PFSK-1 (cell line): Measurements from ENCODE around the gene GTF2E1.

Experiments used
- FOXP2 ChIP-seq: optimal IDR thresholded peaks from 2 replicates; pipeline ENCODE3; 2011; ENCODE audit warnings: borderline replicate concordance, control low read depth, inconsistent platforms; ENCODE audit not compliant: insufficient read depth; ENCODE audit errors: extremely low read length, extremely low read depth
- POLR2AphosphoS5 ChIP-seq: IDR thresholded peaks from 2 replicates; pipeline ENCODE4 v1.6.1; 2012; ENCODE audit warnings: low read depth, mild to moderate bottlenecking, control low read depth, low read length, moderate library complexity
- REST ChIP-seq, 2 experiments: IDR thresholded peaks; 2 replicates each; pipeline versions ENCODE4 v1.6.1 to v1.8.0; 2011 to 2012; ENCODE audit warnings: low read depth in 2 of 2, low read length in 2 of 2, control low read depth in 1 of 2, inconsistent platforms in 1 of 2, mild to moderate bottlenecking in 1 of 2, moderate library complexity in 1 of 2; ENCODE audit not compliant: insufficient read depth in 1 of 2
- SIN3A ChIP-seq: IDR thresholded peaks from 2 replicates; pipeline ENCODE4 v1.6.1; 2012; ENCODE audit warnings: mild to moderate bottlenecking, low read length, moderate library complexity, borderline replicate concordance; ENCODE audit not compliant: insufficient read depth
- TAF1 ChIP-seq: IDR thresholded peaks from 2 replicates; pipeline ENCODE4 v1.6.1; 2012; ENCODE audit warnings: low read length, control low read depth, borderline replicate concordance; ENCODE audit not compliant: insufficient read depth

The GTF2E1 gene

GRCh38 chr3:120766576-120766975 lies 24.0 kb downstream of the GTF2E1 start:
- TF ChIP-seq SIN3A (no peak), FOXP2 (no peak), REST (IDR thresholded peaks at IDR 0.05; ENCODE audit: insufficient read depth in 1 of 2, low read depth in 2 of 2, low read length in 2 of 2) (no peak), TAF1 (no peak), POLR2AphosphoS5 (no peak)

- TF ChIP-seq REST (IDR thresholded peaks at IDR 0.05; ENCODE audit: insufficient read depth in 1 of 2, low read depth in 2 of 2, low read length in 2 of 2) = no peak
- no peak for TF ChIP-seq FOXP2
- TF ChIP-seq SIN3A = no peak
- no peak for TF ChIP-seq POLR2AphosphoS5
- no peak for TF ChIP-seq TAF1
Measured at GRCh38 chr3:120767106-120767505, 24.6 kb downstream of the GTF2E1 start.

GRCh38 chr3:120769436-120769835 lies 26.9 kb downstream of the GTF2E1 start:
- TF ChIP-seq TAF1 (no peak), SIN3A (no peak), POLR2AphosphoS5 (no peak), REST (IDR thresholded peaks at IDR 0.05; ENCODE audit: insufficient read depth in 1 of 2, low read depth in 2 of 2, low read length in 2 of 2) (no peak), FOXP2 (no peak)

GRCh38 chr3:120770891-120771290 lies 28.3 kb downstream of the GTF2E1 start:
- no peak for TF ChIP-seq SIN3A
- no peak for TF ChIP-seq REST (IDR thresholded peaks at IDR 0.05; ENCODE audit: insufficient read depth in 1 of 2, low read depth in 2 of 2, low read length in 2 of 2)
- TF ChIP-seq POLR2AphosphoS5 = no peak
- no peak for TF ChIP-seq TAF1
- TF ChIP-seq FOXP2 = no peak

GRCh38 chr3:120772081-120772480 lies 29.5 kb downstream of the GTF2E1 start:
- no peak for TF ChIP-seq POLR2AphosphoS5
- TF ChIP-seq REST (IDR thresholded peaks at IDR 0.05; ENCODE audit: insufficient read depth in 1 of 2, low read depth in 2 of 2, low read length in 2 of 2) = no peak
